Measurements from ENCODE around the gene ARHGAP25. TPM values are rescaled to one million over a fixed set of nuclear protein-coding genes. Genes with fewer than 3 reads are reported as not detected.

ARHGAP25 gene
- total RNA-seq, 2 experiments from 2014 or later = 18.6 to 43.8 TPM

DNA sequence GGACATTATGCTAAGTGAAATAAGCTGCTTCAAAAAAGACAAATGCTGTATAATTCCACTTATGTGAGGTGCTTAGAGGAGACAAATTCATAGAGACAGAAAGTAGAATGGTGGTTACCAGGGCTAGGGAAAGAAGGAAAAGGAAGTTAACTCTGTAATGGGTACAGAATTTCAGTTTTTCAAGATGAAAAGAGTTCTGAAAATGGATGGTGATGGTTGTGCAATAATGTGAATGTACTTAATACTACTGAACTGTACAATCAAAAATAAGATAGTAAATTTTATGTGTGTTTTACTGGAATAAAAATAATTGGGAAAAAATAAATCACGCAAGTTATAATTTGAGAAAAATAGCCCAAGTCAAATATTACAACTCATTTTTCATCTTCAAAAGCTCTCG, 27.5 kb downstream of the ARHGAP25 start:
- CTCF ChIA-PET (ENCODE audit: unreplicated experiment) = no interaction called here
- H3K9me2 ChIP-seq (ENCODE audit: insufficient read depth, low read length) = no peaks in the 10 kb centered on the region
- POLR2A ChIA-PET = interaction anchor here (0.8 to 2.2 kb wide), 13 partner anchors 9 to 145 kb away, joined by 3 to 7 read pairs (median 4); no protein-coding TSS in a partner anchor
- no peaks in the 10 kb centered on the region for H4K20me1 ChIP-seq (ENCODE audit: insufficient read depth, low read length)
- peak overlapping the region; percentile 28; the same call in 1 of the 2 replicates for H2AFZ ChIP-seq (ENCODE audit: low read length)
- TF ChIP-seq EZH2phosphoT487 (IDR thresholded peaks at IDR 0.05; ENCODE audit: borderline replicate concordance, low read depth, low read length) = no peak
- TF ChIP-seq, protein P1, sequence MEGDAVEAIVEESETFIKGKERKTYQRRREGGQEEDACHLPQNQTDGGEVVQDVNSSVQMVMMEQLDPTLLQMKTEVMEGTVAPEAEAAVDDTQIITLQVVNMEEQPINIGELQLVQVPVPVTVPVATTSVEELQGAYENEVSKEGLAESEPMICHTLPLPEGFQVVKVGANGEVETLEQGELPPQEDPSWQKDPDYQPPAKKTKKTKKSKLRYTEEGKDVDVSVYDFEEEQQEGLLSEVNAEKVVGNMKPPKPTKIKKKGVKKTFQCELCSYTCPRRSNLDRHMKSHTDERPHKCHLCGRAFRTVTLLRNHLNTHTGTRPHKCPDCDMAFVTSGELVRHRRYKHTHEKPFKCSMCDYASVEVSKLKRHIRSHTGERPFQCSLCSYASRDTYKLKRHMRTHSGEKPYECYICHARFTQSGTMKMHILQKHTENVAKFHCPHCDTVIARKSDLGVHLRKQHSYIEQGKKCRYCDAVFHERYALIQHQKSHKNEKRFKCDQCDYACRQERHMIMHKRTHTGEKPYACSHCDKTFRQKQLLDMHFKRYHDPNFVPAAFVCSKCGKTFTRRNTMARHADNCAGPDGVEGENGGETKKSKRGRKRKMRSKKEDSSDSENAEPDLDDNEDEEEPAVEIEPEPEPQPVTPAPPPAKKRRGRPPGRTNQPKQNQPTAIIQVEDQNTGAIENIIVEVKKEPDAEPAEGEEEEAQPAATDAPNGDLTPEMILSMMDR (conservative IDR thresholded peaks at IDR 0.05; ENCODE audit: low read length) = no peak
- DNase-seq (ENCODE audit: low spot score) = no peak
- H3K36me3 ChIP-seq (ENCODE audit: insufficient read depth, low read length) = peaks cover 17% of the 10 kb centered on the region
- H3K9me3 ChIP-seq (ENCODE audit: low read length) = peaks cover 10% of the 10 kb centered on the region; the same call in 1 of the 2 replicates
- H3K27ac ChIP-seq (ENCODE audit: low read depth, low read length, poor library complexity, severe bottlenecking) = peak overlapping the region; percentile 93
- intact Hi-C loops (cut with micrococcal nuclease; ENCODE audit: unreplicated experiment) = loop anchor here (1.0 to 10.0 kb wide), 4 partner anchors 25 to 1363 kb away; partner anchors contain the start of gene PLEK
- peaks cover 65% of the 10 kb centered on the region for H3K4me1 ChIP-seq (ENCODE audit: insufficient read depth, low read length, poor library complexity, severe bottlenecking)
- BruUV-seq (replicated peaks) = no TSS peak
- H3K4me2 ChIP-seq (ENCODE audit: low read length) = peak overlapping the region; percentile 99
- H3K79me2 ChIP-seq (ENCODE audit: insufficient read depth, low read depth, low read length) = peaks cover 35% of the 10 kb centered on the region
- H3K4me3 ChIP-seq (ENCODE audit: low read depth, low read length, poor library complexity, severe bottlenecking) = peak overlapping the region; percentile 36

GRCh38 chr2:68762665-68763064, 28.1 kb downstream of the ARHGAP25 start:
- TF ChIP-seq, protein P1 (conservative IDR thresholded peaks at IDR 0.05; ENCODE audit: low read length) = no peak
- TF ChIP-seq EZH2phosphoT487 (IDR thresholded peaks at IDR 0.05; ENCODE audit: borderline replicate concordance, low read depth, low read length) = no peak
- Histone ChIP-seq H4K20me1 (ENCODE audit: insufficient read depth, low read length) (no peaks in the 10 kb centered on the region), H3K79me2 (ENCODE audit: insufficient read depth, low read depth, low read length) (peaks cover 38% of the 10 kb centered on the region), H3K4me3 (ENCODE audit: low read depth, low read length, poor library complexity, severe bottlenecking) (peak overlapping the region; percentile 36), H2AFZ (ENCODE audit: low read length) (peak overlapping the region; percentile 28; the same call in 1 of the 2 replicates), H3K4me2 (ENCODE audit: low read length) (peak overlapping the region; percentile 99), H3K9me3 (ENCODE audit: low read length) (peaks cover 5% of the 10 kb centered on the region; the same call in 1 of the 2 replicates), H3K27ac (ENCODE audit: low read depth, low read length, poor library complexity, severe bottlenecking) (peak overlapping the region; percentile 93), H3K9me2 (ENCODE audit: insufficient read depth, low read length) (no peaks in the 10 kb centered on the region), H3K36me3 (ENCODE audit: insufficient read depth, low read length) (peaks cover 11% of the 10 kb centered on the region), H3K4me1 (ENCODE audit: insufficient read depth, low read length, poor library complexity, severe bottlenecking) (peaks cover 70% of the 10 kb centered on the region)
- BruUV-seq (replicated peaks) = no TSS peak
- ChIA-PET CTCF (ENCODE audit: unreplicated experiment) (no interaction called here), POLR2A (interaction anchor here (0.6 to 2.2 kb wide), 19 partner anchors 9 to 531 kb away, joined by 3 to 7 read pairs (median 3); partner anchors contain the start of gene ARHGAP25)
- DNase-seq (ENCODE audit: low spot score) = peak; percentile 81
- intact Hi-C loops (cut with micrococcal nuclease; ENCODE audit: unreplicated experiment) = loop anchor here (1.0 to 10.0 kb wide), 4 partner anchors 25 to 1362 kb away; partner anchors contain the start of gene PLEK
